Measurements from ENCODE around the gene RBMY1A1.
"Not testable (repeated sequence)": the region's sequence is repeated elsewhere in the genome, so short reads cannot be mapped to it uniquely, and the experiment has no call there.

Gene RBMY1A1

DNA sequence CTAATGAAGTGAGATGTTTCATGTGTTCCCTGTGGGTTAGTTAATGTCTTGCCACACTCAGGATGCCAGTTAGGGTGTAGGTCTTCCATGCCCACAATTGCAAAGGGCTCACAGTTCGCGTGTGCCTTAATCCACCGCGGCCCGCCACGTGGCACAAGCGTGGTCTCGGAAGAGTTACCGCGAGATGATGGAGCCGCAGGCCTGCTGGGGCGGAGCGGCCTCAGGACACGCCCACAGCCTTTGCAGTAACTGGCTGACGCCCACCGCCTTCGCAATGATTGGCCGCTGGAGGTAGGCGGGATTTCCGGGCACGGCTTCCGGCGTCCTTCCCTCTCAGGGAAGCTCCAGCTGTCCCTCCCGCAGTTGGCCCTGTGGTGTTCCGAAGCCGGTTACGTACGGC is at the start of gene RBMY1A1:
Gene RBMY1A1, plus strand, starts transcription at position 301 of the 400 bp plus-strand sequence. CDS start 2,013 bp downstream, outside the sequence.
- DNase-seq (ENCODE audit: low spot score): not testable (repeated sequence)

DNA sequence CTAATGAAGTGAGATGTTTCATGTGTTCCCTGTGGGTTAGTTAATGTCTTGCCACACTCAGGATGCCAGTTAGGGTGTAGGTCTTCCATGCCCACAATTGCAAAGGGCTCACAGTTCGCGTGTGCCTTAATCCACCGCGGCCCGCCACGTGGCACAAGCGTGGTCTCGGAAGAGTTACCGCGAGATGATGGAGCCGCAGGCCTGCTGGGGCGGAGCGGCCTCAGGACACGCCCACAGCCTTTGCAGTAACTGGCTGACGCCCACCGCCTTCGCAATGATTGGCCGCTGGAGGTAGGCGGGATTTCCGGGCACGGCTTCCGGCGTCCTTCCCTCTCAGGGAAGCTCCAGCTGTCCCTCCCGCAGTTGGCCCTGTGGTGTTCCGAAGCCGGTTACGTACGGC is 23.6 kb upstream of the RBMY1A1 start, which contains the start of gene RBMY1B:
Gene RBMY1B, plus strand, starts transcription at position 301 of the 400 bp plus-strand sequence. CDS start 2,013 bp downstream, outside the sequence.
- not testable (repeated sequence) for DNase-seq (ENCODE audit: low spot score)

GRCh38 chrY:21559316-21559984 is 24.8 kb downstream of the RBMY1A1 start:
- DNase-seq (ENCODE audit: low spot score): not testable (repeated sequence)

GRCh38 chrY:21585449-21585848 is 50.8 kb downstream of the RBMY1A1 start:
- no peak for DNase-seq (ENCODE audit: low spot score)

DNA sequence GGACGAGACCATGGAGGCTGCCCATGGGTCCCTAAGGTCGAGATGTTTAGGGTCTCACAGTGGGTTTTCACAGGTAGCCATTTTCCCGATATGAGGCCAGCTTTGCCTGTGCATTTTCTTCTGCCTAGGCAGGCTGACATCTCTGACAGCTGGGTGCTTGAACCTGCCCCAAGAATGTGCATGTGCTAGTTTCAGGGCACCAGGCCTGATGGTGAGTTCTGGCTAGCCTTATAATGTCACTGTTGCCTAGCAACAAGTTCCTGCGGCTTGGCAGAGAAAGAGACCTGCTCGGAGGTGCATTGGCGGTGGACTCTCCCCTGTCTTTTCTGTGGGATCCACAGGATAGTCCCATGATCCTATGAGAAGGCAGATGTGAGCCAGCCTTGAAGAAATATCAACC is 51.8 kb downstream of the RBMY1A1 start:
- DNase-seq (ENCODE audit: low spot score): not testable (repeated sequence)

DNA sequence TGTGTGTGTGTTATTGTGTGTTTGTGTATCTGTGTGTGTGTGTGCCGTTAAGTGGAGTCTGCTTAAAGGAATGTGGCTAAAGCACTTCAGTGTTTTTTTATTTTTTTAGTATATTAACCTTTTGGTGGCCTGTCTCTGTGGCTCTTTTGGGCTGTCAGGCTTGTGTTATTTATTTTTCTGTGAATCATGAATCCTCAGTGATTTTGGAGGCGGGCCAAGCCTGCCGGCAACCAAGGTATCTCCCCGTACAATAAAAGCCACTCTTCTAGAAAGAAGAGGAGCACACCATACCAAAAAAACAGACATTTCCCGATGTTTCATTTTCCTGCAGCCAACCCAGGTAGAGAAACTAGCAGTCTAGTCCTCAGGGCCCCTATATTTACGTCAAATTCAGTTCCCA is 57.4 kb downstream of the RBMY1A1 start:
- DNase-seq (ENCODE audit: low spot score): no peak

DNA sequence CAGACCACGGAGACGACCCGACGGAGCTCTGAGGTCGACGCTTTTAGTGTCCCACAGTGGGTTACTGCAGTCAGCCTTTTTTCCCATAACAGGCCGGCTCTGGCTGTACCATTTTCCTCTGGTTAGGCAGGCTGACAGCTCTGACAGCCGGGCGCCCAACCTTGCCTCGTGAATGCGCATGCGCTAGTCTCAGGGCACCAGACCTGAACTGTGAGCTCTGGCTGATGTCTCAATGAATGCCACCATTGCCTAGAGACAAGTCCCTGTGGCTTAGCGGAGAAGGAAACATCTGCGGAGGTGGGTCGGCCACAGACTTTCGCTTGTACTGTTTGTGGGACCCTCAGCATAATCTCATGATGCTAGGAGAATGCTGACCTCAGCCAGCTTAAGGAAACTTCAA is 61.6 kb downstream of the RBMY1A1 start:
- DNase-seq (ENCODE audit: low spot score): not testable (repeated sequence)
